Osteoblast (primary cell): Measurements from ENCODE around the gene TSPAN19. TPM values are rescaled to one million over a fixed set of nuclear protein-coding genes. Genes with fewer than 3 reads are reported as not detected.

Experiments
- DNase-seq: peaks from one replicate; pipeline ENCODE4 v3.0.0; 2011; ENCODE audit warnings: low spot score, mixed read lengths; ENCODE audit not compliant: insufficient read length; ENCODE audit errors: missing footprints
- H2AFZ ChIP-seq: 2 replicates; pipeline ENCODE4 v1.6.0; 2011; ENCODE audit warnings: mild to moderate bottlenecking, low read length
- H3K27ac ChIP-seq: 2 replicates; pipeline ENCODE4 v1.5.1; 2011; ENCODE audit warnings: mild to moderate bottlenecking, low read depth, low read length, moderate library complexity
- H3K27me3 ChIP-seq: 2 replicates; pipeline ENCODE4 v1.6.0; 2012; ENCODE audit warnings: mild to moderate bottlenecking, control low read depth, inconsistent platforms, low read length, moderate library complexity; ENCODE audit not compliant: insufficient read depth
- H3K36me3 ChIP-seq: 2 replicates; pipeline ENCODE4 v1.5.1; 2011; ENCODE audit warnings: mild to moderate bottlenecking, low read length, control low read depth, moderate library complexity; ENCODE audit not compliant: insufficient read depth
- H3K4me1 ChIP-seq: 2 replicates; pipeline ENCODE4 v1.5.1; 2011; ENCODE audit warnings: mild to moderate bottlenecking, low read length, control low read depth, moderate library complexity; ENCODE audit not compliant: insufficient read depth
- H3K4me2 ChIP-seq: 2 replicates; pipeline ENCODE4 v1.6.0; 2011; ENCODE audit warnings: mild to moderate bottlenecking, low read length; ENCODE audit not compliant: insufficient read depth
- H3K4me3 ChIP-seq: fragments of 200-600 bp; sonication (generic); 3 replicates; pipeline ENCODE4 v1.5.1; 2012; ENCODE audit warnings: mild to moderate bottlenecking, low read length, inconsistent platforms; ENCODE audit not compliant: insufficient read depth
- H3K79me2 ChIP-seq: 2 replicates; pipeline ENCODE4 v1.6.0; 2012; ENCODE audit warnings: mild to moderate bottlenecking, low read length, control low read depth, inconsistent platforms; ENCODE audit not compliant: insufficient read depth
- H3K9me3 ChIP-seq: 2 replicates; pipeline ENCODE4 v1.5.1; 2011; ENCODE audit warnings: low read depth, low read length, control low read depth
- H4K20me1 ChIP-seq: 2 replicates; pipeline ENCODE4 v1.6.0; 2012; ENCODE audit warnings: mild to moderate bottlenecking, low read length, control low read depth; ENCODE audit not compliant: insufficient read depth
- CTCF ChIP-seq: IDR thresholded peaks from 2 replicates; pipeline ENCODE4 v1.5.1; 2011; ENCODE audit warnings: mild to moderate bottlenecking, low read depth, low read length, moderate library complexity; ENCODE audit errors: extremely low read depth
- total RNA-seq: library from RNA; depleted of rRNA; stranded (reverse); fragments of >200 nt; gene quantifications from 2 replicates; pipeline ENCODE4 v1.2.3, GENCODE V29; 2012

Gene TSPAN19
- not detected in 2 replicates for total RNA-seq

DNA sequence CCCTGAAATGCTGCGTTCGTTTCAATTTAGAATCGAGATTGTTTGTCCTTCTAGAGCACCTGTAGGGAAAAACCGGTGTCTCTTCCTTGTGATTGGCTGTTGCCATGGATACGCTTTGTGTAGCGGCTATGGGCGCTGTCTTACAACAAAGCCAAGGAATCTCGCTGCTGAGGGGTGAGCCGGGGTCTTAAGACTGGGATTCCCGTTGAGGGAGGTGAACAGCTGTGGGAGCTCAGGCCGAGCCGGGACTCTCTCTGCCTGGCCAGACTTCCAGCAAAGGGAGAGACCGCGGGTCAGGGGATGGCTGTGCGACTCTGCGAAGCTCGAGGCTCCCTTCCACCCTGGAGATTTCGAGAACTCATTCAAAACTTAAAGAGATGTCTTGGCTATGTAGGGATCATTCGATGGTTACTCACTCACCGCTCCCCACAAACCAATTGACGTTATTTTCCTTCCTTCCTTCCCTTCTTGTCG, at the start of gene TSPAN19, which contains the start of gene LRRIQ1:
Gene TSPAN19, minus strand, starts transcription at position 44 of the 474 bp plus-strand sequence. CDS start 6,331 bp downstream, outside the sequence.
Gene LRRIQ1, plus strand, starts transcription at position 118 of the 474 bp plus-strand sequence. CDS start 1,826 bp downstream, outside the sequence.
- no peak for TF ChIP-seq CTCF
- peak within 1 kb of the TSS; percentile 62 for H3K4me3 ChIP-seq
- peak within 1 kb of the TSS; percentile 82 for H3K4me2 ChIP-seq
- H2AFZ ChIP-seq: peak within 1 kb of the TSS; percentile 84
- no peaks in the 10 kb centered on the region for H3K36me3 ChIP-seq
- H4K20me1 ChIP-seq: no peaks in the 10 kb centered on the region
- no peaks in the 10 kb centered on the region for H3K9me3 ChIP-seq
- H3K27ac ChIP-seq: no peak within 1 kb of the TSS
- H3K27me3 ChIP-seq: no peaks in the 10 kb centered on the region
- DNase-seq: peak; percentile 2
- no peaks in the 10 kb centered on the region for H3K4me1 ChIP-seq
- H3K79me2 ChIP-seq: no peaks in the 10 kb centered on the region

DNA sequence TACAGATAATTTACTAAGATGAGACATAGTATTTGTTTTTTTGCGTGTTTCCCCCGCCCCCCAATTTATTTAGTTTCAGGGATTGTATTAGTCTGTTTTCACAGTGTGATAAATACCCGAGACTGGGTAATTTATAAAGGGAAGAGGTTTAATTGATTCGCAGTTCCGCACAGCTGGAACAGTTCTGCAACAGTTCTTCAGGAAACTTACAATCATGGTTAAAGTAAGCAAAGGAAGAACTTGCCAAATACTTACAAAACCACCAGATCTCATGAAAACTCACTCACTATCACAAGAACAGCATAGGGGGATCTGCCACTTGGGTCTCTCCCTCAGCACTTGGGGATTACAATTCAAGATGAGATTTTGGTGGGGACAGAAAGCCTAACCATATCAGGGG, 49.0 kb upstream of the TSPAN19 start:
- H2AFZ ChIP-seq: no peak overlapping the region
- H3K27me3 ChIP-seq: no peaks in the 10 kb centered on the region
- H3K79me2 ChIP-seq: no peaks in the 10 kb centered on the region
- H3K27ac ChIP-seq: no peak overlapping the region
- H3K9me3 ChIP-seq: no peaks in the 10 kb centered on the region
- no peak overlapping the region for H3K4me3 ChIP-seq
- H4K20me1 ChIP-seq: no peaks in the 10 kb centered on the region
- H3K4me1 ChIP-seq: no peaks in the 10 kb centered on the region
- H3K4me2 ChIP-seq: no peak overlapping the region
- no peaks in the 10 kb centered on the region for H3K36me3 ChIP-seq
- TF ChIP-seq CTCF: no peak
- DNase-seq: no peak

- no peak overlapping the region for H3K4me2 ChIP-seq
- peak; percentile 57 for TF ChIP-seq CTCF
- H3K27ac ChIP-seq: no peak overlapping the region
- no peaks in the 10 kb centered on the region for H3K9me3 ChIP-seq
- H3K4me1 ChIP-seq: no peaks in the 10 kb centered on the region
- H4K20me1 ChIP-seq: no peaks in the 10 kb centered on the region
- no peaks in the 10 kb centered on the region for H3K27me3 ChIP-seq
- no peaks in the 10 kb centered on the region for H3K79me2 ChIP-seq
- H2AFZ ChIP-seq: no peak overlapping the region
- no peak overlapping the region for H3K4me3 ChIP-seq
- no peaks in the 10 kb centered on the region for H3K36me3 ChIP-seq
- DNase-seq: peak; percentile 25
Observed at GRCh38 chr12:85076688-85077430, 40.8 kb upstream of the TSPAN19 start.

- no peaks in the 10 kb centered on the region for H3K9me3 ChIP-seq
- H3K4me1 ChIP-seq: no peaks in the 10 kb centered on the region
- no peak overlapping the region for H3K4me2 ChIP-seq
- no peak overlapping the region for H3K27ac ChIP-seq
- H3K4me3 ChIP-seq: no peak overlapping the region
- H2AFZ ChIP-seq: no peak overlapping the region
- no peaks in the 10 kb centered on the region for H4K20me1 ChIP-seq
- H3K27me3 ChIP-seq: no peaks in the 10 kb centered on the region
- DNase-seq: no peak
- TF ChIP-seq CTCF: no peak
- no peaks in the 10 kb centered on the region for H3K79me2 ChIP-seq
- H3K36me3 ChIP-seq: no peaks in the 10 kb centered on the region
Observed at GRCh38 chr12:85072826-85073225, 36.7 kb upstream of the TSPAN19 start.
